ENCODE results near the gene MPHOSPH6.

Gene MPHOSPH6

GRCh38 chr16:82167670-82168069, 2.4 kb downstream of the MPHOSPH6 start:
- Histone ChIP-seq H3K36me3 (ENCODE audit: control insufficient read depth, insufficient read depth, low read length) (peaks cover 49% of the 10 kb centered on the region), H3K9ac (ENCODE audit: low read depth, low read length) (no peak overlapping the region), H3K27me3 (ENCODE audit: control insufficient read depth, insufficient read depth, low read length) (peaks cover 23% of the 10 kb centered on the region)

DNA sequence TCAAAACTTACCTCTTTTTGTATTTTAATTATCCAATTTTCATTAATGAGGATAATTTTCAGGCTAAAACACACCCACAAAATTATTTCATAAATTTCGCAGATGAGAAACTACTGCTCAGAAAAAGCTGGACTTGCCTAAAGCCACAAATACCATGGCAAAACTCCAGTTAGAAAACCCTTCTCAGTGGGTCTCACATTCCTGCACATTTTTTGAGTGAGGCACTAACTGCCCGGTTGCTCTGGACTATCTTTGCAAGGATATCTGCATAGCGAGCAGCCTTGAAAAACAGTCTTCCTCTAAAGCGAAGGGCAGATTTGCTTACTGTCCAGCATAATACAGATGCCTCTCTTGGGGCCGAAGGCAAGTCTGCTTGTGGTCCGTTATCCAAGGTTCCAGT, 9.8 kb downstream of the MPHOSPH6 start:
- no peaks in the 10 kb centered on the region for H3K9me3 ChIP-seq (ENCODE audit: control insufficient read depth, insufficient read depth, low read length)

More at GRCh38 chr16:82167670-82168069, 2.4 kb downstream of the MPHOSPH6 start:
- Histone ChIP-seq H3K9me3 (ENCODE audit: control insufficient read depth, insufficient read depth, low read length) (peaks cover 2% of the 10 kb centered on the region; the same call in 1 of the 2 replicates), H3K27ac (ENCODE audit: low read depth, low read length) (no peak overlapping the region), H3K4me1 (ENCODE audit: control insufficient read depth, insufficient read depth, low read length) (no peaks in the 10 kb centered on the region), H3K4me3 (ENCODE audit: low read depth, low read length) (no peak overlapping the region)

GRCh38 chr16:82157836-82158235, 12.2 kb downstream of the MPHOSPH6 start:
- Histone ChIP-seq H3K4me3 (ENCODE audit: low read depth, low read length) (no peak overlapping the region), H3K4me1 (ENCODE audit: control insufficient read depth, insufficient read depth, low read length) (no peaks in the 10 kb centered on the region), H3K9me3 (ENCODE audit: control insufficient read depth, insufficient read depth, low read length) (no peaks in the 10 kb centered on the region), H3K27ac (ENCODE audit: low read depth, low read length) (no peak overlapping the region), H3K27me3 (ENCODE audit: control insufficient read depth, insufficient read depth, low read length) (no peaks in the 10 kb centered on the region), H3K9ac (ENCODE audit: low read depth, low read length) (no peak overlapping the region), H3K36me3 (ENCODE audit: control insufficient read depth, insufficient read depth, low read length) (peaks cover 72% of the 10 kb centered on the region)

More for the DNA sequence above, 9.8 kb downstream of the MPHOSPH6 start:
- no peak overlapping the region for H3K27ac ChIP-seq (ENCODE audit: low read depth, low read length)
- no peak overlapping the region for H3K9ac ChIP-seq (ENCODE audit: low read depth, low read length)
- H3K36me3 ChIP-seq (ENCODE audit: control insufficient read depth, insufficient read depth, low read length), result peaks cover 79% of the 10 kb centered on the region
- H3K4me1 ChIP-seq (ENCODE audit: control insufficient read depth, insufficient read depth, low read length), result no peaks in the 10 kb centered on the region
- no peak overlapping the region for H3K4me3 ChIP-seq (ENCODE audit: low read depth, low read length)
- H3K27me3 ChIP-seq (ENCODE audit: control insufficient read depth, insufficient read depth, low read length), result no peaks in the 10 kb centered on the region

DNA sequence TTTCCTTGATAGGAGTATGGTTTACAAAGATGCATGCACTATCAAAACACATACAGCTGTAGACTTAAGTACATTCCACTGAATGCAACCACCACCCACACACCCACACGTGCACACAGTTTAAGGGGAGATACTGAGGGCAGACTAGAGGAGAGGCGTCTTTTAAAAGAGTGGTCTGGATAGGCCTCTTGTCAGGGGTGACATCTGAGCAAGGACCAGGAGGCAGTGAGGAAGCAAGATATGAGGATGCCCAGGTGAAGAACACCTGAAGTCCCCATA, 12.6 kb downstream of the MPHOSPH6 start:
- no peak overlapping the region for H3K9ac ChIP-seq (ENCODE audit: low read depth, low read length)
- no peaks in the 10 kb centered on the region for H3K9me3 ChIP-seq (ENCODE audit: control insufficient read depth, insufficient read depth, low read length)
- H3K27me3 ChIP-seq (ENCODE audit: control insufficient read depth, insufficient read depth, low read length), result no peaks in the 10 kb centered on the region
- H3K4me1 ChIP-seq (ENCODE audit: control insufficient read depth, insufficient read depth, low read length), result no peaks in the 10 kb centered on the region
- H3K27ac ChIP-seq (ENCODE audit: low read depth, low read length), result no peak overlapping the region
- H3K4me3 ChIP-seq (ENCODE audit: low read depth, low read length), result no peak overlapping the region
- peaks cover 72% of the 10 kb centered on the region for H3K36me3 ChIP-seq (ENCODE audit: control insufficient read depth, insufficient read depth, low read length)

DNA sequence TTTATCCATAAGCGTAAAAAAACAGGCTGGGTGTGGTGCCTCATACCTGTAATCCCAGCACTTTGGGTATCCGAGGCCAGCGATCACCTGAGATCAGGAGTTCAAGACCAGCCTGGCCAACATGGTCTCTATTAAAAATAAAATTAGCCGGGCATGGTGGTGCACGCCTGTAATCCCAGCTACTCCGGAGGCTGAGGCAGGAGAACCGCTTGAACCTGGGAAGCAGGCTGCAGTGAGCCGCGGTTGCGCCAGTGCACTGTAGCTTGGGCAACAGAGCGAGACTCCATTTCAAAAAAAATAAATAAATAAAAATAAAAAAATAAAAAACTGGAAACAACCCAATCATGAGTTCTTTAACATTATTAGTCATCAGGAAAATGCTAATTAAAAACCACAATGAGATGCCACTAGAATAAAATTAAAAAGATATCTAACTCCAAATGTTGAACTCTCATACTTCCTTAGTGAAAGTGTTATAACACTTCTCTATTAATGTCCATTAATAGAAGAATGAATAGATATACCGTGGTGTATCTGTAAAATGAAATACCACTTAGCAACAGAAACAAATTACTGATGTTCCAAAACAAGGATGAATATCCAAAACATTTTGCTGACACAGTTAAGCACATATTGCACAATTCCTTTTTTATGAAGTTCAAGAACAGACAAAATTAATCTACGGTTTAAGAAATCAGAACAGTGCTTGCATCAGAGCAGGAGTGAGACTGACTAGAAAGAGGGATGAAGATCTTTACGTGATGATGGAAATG, 13.1 kb downstream of the MPHOSPH6 start:
- H3K27me3 ChIP-seq (ENCODE audit: control insufficient read depth, insufficient read depth, low read length), result no peaks in the 10 kb centered on the region
- peaks cover 69% of the 10 kb centered on the region for H3K36me3 ChIP-seq (ENCODE audit: control insufficient read depth, insufficient read depth, low read length)
- no peaks in the 10 kb centered on the region for H3K4me1 ChIP-seq (ENCODE audit: control insufficient read depth, insufficient read depth, low read length)
- H3K9me3 ChIP-seq (ENCODE audit: control insufficient read depth, insufficient read depth, low read length), result no peaks in the 10 kb centered on the region
- H3K9ac ChIP-seq (ENCODE audit: low read depth, low read length), result no peak overlapping the region
- H3K4me3 ChIP-seq (ENCODE audit: low read depth, low read length), result no peak overlapping the region
- no peak overlapping the region for H3K27ac ChIP-seq (ENCODE audit: low read depth, low read length)

DNA sequence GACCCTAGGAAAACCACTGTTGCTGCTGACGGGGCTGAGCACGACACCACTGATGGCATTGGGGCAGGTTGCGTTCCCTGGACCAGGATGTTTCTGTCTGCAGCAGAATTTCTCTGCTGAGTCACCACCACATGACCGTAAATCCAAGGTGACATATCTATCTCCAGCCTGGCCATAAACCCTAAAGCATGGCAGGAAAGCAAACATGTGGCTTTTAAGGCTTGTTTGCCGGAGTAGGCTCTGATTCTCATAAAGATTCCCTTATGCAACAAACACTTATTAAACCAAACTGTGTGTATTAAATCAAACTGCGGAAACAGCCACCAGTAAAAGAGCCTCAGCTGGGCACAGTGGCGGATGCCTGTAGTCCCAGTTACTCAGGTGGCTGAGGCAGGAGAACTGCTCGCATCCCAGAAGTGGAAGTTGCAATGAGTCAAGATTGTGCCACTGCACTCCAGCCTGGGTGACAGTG, 17.3 kb downstream of the MPHOSPH6 start:
- peaks cover 76% of the 10 kb centered on the region for H3K36me3 ChIP-seq (ENCODE audit: control insufficient read depth, insufficient read depth, low read length)

DNA sequence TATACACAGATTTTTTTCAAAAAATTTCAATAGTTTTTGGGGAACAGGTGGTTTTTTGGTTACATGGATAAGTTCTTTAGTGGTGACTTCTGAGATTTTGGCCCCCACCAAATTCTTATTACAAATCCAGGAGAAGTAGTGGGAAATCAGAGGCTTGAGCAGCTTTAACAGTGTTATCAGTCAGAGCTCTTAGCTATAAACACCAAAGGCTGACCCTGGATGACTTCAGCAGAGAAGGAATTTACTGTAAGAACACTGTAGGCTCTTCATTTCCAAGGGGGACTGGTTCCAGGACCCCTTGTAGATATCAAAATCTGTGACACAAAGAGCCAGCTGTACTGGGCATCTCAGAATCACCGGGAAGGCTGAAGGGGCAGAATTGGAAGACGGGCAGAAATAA, 17.8 kb downstream of the MPHOSPH6 start:
- Histone ChIP-seq H3K9me3 (ENCODE audit: control insufficient read depth, insufficient read depth, low read length) (no peaks in the 10 kb centered on the region), H3K4me3 (ENCODE audit: low read depth, low read length) (no peak overlapping the region), H3K4me1 (ENCODE audit: control insufficient read depth, insufficient read depth, low read length) (no peaks in the 10 kb centered on the region), H3K27me3 (ENCODE audit: control insufficient read depth, insufficient read depth, low read length) (no peaks in the 10 kb centered on the region), H3K36me3 (ENCODE audit: control insufficient read depth, insufficient read depth, low read length) (peaks cover 76% of the 10 kb centered on the region), H3K27ac (ENCODE audit: low read depth, low read length) (no peak overlapping the region), H3K9ac (ENCODE audit: low read depth, low read length) (no peak overlapping the region)

More for the DNA sequence above, 17.3 kb downstream of the MPHOSPH6 start:
- no peak overlapping the region for H3K4me3 ChIP-seq (ENCODE audit: low read depth, low read length)
- H3K9ac ChIP-seq (ENCODE audit: low read depth, low read length), result no peak overlapping the region
- no peaks in the 10 kb centered on the region for H3K9me3 ChIP-seq (ENCODE audit: control insufficient read depth, insufficient read depth, low read length)
- no peak overlapping the region for H3K27ac ChIP-seq (ENCODE audit: low read depth, low read length)
- no peaks in the 10 kb centered on the region for H3K27me3 ChIP-seq (ENCODE audit: control insufficient read depth, insufficient read depth, low read length)
- H3K4me1 ChIP-seq (ENCODE audit: control insufficient read depth, insufficient read depth, low read length), result no peaks in the 10 kb centered on the region

- no peak overlapping the region for H3K27ac ChIP-seq (ENCODE audit: low read depth, low read length)
- peaks cover 80% of the 10 kb centered on the region for H3K36me3 ChIP-seq (ENCODE audit: control insufficient read depth, insufficient read depth, low read length)
- H3K27me3 ChIP-seq (ENCODE audit: control insufficient read depth, insufficient read depth, low read length), result no peaks in the 10 kb centered on the region
- H3K9ac ChIP-seq (ENCODE audit: low read depth, low read length), result no peak overlapping the region
- H3K4me1 ChIP-seq (ENCODE audit: control insufficient read depth, insufficient read depth, low read length), result no peaks in the 10 kb centered on the region
- H3K4me3 ChIP-seq (ENCODE audit: low read depth, low read length), result no peak overlapping the region
- H3K9me3 ChIP-seq (ENCODE audit: control insufficient read depth, insufficient read depth, low read length), result no peaks in the 10 kb centered on the region; the same call in 1 of the 2 replicates
Measured at GRCh38 chr16:82150549-82150948, 19.5 kb downstream of the MPHOSPH6 start.

- H3K27me3 ChIP-seq (ENCODE audit: control insufficient read depth, insufficient read depth, low read length), result no peaks in the 10 kb centered on the region
- H3K4me3 ChIP-seq (ENCODE audit: low read depth, low read length), result no peak overlapping the region
- no peak overlapping the region for H3K27ac ChIP-seq (ENCODE audit: low read depth, low read length)
- H3K9me3 ChIP-seq (ENCODE audit: control insufficient read depth, insufficient read depth, low read length), result no peaks in the 10 kb centered on the region; the same call in 1 of the 2 replicates
- no peak overlapping the region for H3K9ac ChIP-seq (ENCODE audit: low read depth, low read length)
- no peaks in the 10 kb centered on the region for H3K4me1 ChIP-seq (ENCODE audit: control insufficient read depth, insufficient read depth, low read length)
- peaks cover 84% of the 10 kb centered on the region for H3K36me3 ChIP-seq (ENCODE audit: control insufficient read depth, insufficient read depth, low read length)
Measured at GRCh38 chr16:82149536-82149935, 20.5 kb downstream of the MPHOSPH6 start.

GRCh38 chr16:82147546-82147945, 22.5 kb downstream of the MPHOSPH6 start:
- Histone ChIP-seq H3K4me3 (ENCODE audit: low read depth, low read length) (no peak overlapping the region), H3K4me1 (ENCODE audit: control insufficient read depth, insufficient read depth, low read length) (no peaks in the 10 kb centered on the region), H3K9ac (ENCODE audit: low read depth, low read length) (no peak overlapping the region), H3K27me3 (ENCODE audit: control insufficient read depth, insufficient read depth, low read length) (no peaks in the 10 kb centered on the region), H3K9me3 (ENCODE audit: control insufficient read depth, insufficient read depth, low read length) (no peaks in the 10 kb centered on the region; the same call in 1 of the 2 replicates), H3K36me3 (ENCODE audit: control insufficient read depth, insufficient read depth, low read length) (peaks cover 67% of the 10 kb centered on the region), H3K27ac (ENCODE audit: low read depth, low read length) (no peak overlapping the region)

DNA sequence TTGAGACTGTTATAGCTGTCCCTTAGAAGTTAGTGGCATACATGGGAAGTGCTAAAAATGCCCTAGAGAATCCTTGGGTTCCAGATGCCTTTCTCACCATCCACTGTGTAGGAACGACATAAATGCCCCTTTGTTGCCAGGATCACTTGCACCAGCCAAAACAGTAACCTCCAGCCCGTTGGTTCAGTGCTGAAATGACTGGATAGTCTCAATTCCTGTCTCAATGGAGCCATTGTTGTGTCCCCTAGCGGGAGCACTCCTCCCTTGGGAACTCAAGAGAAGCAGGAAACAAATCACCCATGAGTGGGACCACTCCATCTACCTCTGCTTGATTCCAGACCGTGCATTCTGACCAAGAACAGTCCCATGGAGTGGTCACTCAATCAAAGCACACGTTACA, 23.1 kb downstream of the MPHOSPH6 start:
- H3K36me3 ChIP-seq (ENCODE audit: control insufficient read depth, insufficient read depth, low read length), result peaks cover 65% of the 10 kb centered on the region
- H3K27me3 ChIP-seq (ENCODE audit: control insufficient read depth, insufficient read depth, low read length), result no peaks in the 10 kb centered on the region
- H3K27ac ChIP-seq (ENCODE audit: low read depth, low read length), result no peak overlapping the region
- H3K9me3 ChIP-seq (ENCODE audit: control insufficient read depth, insufficient read depth, low read length), result no peaks in the 10 kb centered on the region; the same call in 1 of the 2 replicates
- H3K4me3 ChIP-seq (ENCODE audit: low read depth, low read length), result no peak overlapping the region
- H3K9ac ChIP-seq (ENCODE audit: low read depth, low read length), result no peak overlapping the region
- no peaks in the 10 kb centered on the region for H3K4me1 ChIP-seq (ENCODE audit: control insufficient read depth, insufficient read depth, low read length)
